Ishikawa (cell line): ENCODE results near the gene MRPL44.

ENCODE experiments used
- CEBPB ChIP-seq: IDR thresholded peaks from 2 replicates; pipeline ENCODE4 v1.6.1; 2012
- EP300 ChIP-seq: IDR thresholded peaks from 2 replicates; pipeline ENCODE4 v1.6.1; 2012; ENCODE audit warnings: borderline replicate concordance
- FOXM1 ChIP-seq: IDR thresholded peaks from 2 replicates; pipeline ENCODE4 v1.6.1; 2012; ENCODE audit warnings: low read depth, borderline replicate concordance
- MAX ChIP-seq: IDR thresholded peaks from 2 replicates; pipeline ENCODE4 v1.6.1; 2012
- YY1 ChIP-seq: IDR thresholded peaks from 2 replicates; pipeline ENCODE4 v1.6.1; 2012; ENCODE audit warnings: low read depth
- ZBTB7A ChIP-seq: IDR thresholded peaks from 2 replicates; pipeline ENCODE4 v1.6.1; 2012; ENCODE audit warnings: low read depth
- TF ChIP-seq, protein P1 (sequence below): IDR thresholded peaks from 2 replicates; pipeline ENCODE4 v1.6.1; 2012; ENCODE audit warnings: low read depth, mild to moderate bottlenecking
- TF ChIP-seq, protein P2 (sequence below): IDR thresholded peaks from 2 replicates; pipeline ENCODE4 v1.6.1; 2012

GRCh38 chr2:223999862-224000261, 42.6 kb downstream of the MRPL44 start:
- TF ChIP-seq FOXM1 (no peak), YY1 (no peak), EP300 (no peak), ZBTB7A (no peak), CEBPB (no peak), MAX (no peak)
- TF ChIP-seq, protein P1, sequence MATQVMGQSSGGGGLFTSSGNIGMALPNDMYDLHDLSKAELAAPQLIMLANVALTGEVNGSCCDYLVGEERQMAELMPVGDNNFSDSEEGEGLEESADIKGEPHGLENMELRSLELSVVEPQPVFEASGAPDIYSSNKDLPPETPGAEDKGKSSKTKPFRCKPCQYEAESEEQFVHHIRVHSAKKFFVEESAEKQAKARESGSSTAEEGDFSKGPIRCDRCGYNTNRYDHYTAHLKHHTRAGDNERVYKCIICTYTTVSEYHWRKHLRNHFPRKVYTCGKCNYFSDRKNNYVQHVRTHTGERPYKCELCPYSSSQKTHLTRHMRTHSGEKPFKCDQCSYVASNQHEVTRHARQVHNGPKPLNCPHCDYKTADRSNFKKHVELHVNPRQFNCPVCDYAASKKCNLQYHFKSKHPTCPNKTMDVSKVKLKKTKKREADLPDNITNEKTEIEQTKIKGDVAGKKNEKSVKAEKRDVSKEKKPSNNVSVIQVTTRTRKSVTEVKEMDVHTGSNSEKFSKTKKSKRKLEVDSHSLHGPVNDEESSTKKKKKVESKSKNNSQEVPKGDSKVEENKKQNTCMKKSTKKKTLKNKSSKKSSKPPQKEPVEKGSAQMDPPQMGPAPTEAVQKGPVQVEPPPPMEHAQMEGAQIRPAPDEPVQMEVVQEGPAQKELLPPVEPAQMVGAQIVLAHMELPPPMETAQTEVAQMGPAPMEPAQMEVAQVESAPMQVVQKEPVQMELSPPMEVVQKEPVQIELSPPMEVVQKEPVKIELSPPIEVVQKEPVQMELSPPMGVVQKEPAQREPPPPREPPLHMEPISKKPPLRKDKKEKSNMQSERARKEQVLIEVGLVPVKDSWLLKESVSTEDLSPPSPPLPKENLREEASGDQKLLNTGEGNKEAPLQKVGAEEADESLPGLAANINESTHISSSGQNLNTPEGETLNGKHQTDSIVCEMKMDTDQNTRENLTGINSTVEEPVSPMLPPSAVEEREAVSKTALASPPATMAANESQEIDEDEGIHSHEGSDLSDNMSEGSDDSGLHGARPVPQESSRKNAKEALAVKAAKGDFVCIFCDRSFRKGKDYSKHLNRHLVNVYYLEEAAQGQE = no peak
- TF ChIP-seq, protein P2, sequence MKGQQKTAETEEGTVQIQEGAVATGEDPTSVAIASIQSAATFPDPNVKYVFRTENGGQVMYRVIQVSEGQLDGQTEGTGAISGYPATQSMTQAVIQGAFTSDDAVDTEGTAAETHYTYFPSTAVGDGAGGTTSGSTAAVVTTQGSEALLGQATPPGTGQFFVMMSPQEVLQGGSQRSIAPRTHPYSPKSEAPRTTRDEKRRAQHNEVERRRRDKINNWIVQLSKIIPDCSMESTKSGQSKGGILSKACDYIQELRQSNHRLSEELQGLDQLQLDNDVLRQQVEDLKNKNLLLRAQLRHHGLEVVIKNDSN = no peak
